ENCODE results near the gene AK2. TPM values are rescaled to one million over a fixed set of nuclear protein-coding genes. Genes with fewer than 3 reads are reported as not detected.

AK2 gene
- total RNA-seq (2021) (191 and 232 TPM in 2 replicates), Bru-seq, nascent RNA (percentile 90 among the genes with signal in this experiment), BruChase-seq, experiment 1, labeled RNA remaining after a 2-hour chase (percentile 90 among the genes with signal in this experiment), BruChase-seq, experiment 2, labeled RNA remaining after a 6-hour chase (percentile 91 among the genes with signal in this experiment)
- long read RNA-seq, transcript AK2-201 (6 exons, 1,021 nt), result minor isoform, 85 of 253 reads
- long read RNA-seq, transcript AK2-202 (7 exons, 3,586 nt), result major isoform, 99 of 253 reads
- long read RNA-seq, transcript AK2-206 (5 exons, 811 nt), result minor isoform, 5 of 253 reads
- long read RNA-seq, partial matches to known transcripts, result 12 of 253 reads
- long read RNA-seq, other reads (novel, unspliced or antisense), result 45 of 253 reads

DNA sequence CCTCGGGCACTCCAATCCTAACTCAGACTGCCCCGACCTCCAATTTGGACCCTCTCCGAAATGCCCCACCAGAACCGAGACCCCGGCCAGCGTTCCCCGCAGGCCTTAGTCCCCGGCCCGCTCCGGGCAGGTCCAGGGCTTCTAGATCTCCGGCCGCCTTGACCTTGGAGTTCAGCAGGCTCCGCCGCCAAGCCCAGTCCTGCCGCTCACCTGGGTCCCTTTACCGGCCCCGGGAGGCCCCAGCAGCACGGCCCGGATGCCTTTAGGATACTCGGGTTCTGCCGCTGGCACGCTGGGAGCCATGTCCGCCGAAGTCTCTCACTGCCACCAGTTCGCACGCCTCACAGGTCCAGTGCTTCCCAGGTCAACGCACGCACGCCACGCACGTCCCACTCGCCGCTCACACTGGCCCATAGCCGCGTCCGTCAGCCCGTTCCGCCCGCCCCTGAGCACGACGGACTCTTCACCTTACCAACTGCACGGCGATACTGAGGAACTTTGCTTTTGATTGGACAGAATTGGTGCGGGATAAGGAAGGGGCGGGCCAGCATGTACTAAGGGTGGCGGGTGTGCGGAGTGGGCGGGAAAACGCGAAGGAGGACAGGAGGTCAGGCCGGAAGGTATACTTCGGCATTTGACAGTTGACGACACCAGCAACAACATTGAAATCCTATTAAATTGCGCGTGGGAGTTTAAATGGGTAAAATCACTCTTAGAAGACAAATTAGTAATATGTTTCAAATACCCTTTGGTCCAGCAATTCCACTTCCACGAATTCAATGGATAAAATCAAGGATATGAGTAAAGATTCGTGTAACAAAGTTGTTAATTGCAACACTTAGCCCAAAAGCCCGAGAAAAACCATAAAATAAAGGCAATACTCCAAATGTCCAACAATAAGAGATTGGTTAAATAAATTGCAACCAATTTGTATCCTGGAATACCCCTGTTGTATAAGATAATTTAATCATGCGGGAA, at the start of gene AK2:
Gene AK2, minus strand, starts transcription at position 358 of the 978 bp plus-strand sequence. Its CDS starts 55 bp downstream, at position 303.
- Histone ChIP-seq H2AFZ (peak within 1 kb of the TSS; percentile 79), H3K4me3 (peak within 1 kb of the TSS; percentile 86), H3K4me2 (peak within 1 kb of the TSS; percentile 98), H3F3A (ENCODE audit: insufficient read depth, low read depth) (peaks cover 6% of the 10 kb centered on the region; the same call in 1 of the 2 replicates), H3K4me1 (replicated peaks; ENCODE audit: insufficient read depth) (peaks cover 8% of the 10 kb centered on the region), H3K27ac (peak within 1 kb of the TSS; percentile 74), H3K79me2 (ENCODE audit: low read depth) (peaks cover 48% of the 10 kb centered on the region), H4K20me1 (ENCODE audit: insufficient read depth) (peaks cover 25% of the 10 kb centered on the region; the same call in 1 of the 2 replicates), H3K27me3 (ENCODE audit: insufficient read depth, low read depth) (no peaks in the 10 kb centered on the region), H3K36me3 (ENCODE audit: low read depth) (peaks cover 13% of the 10 kb centered on the region), H3K9me3 (ENCODE audit: insufficient read depth, low read depth) (no peaks in the 10 kb centered on the region), H3K9me2 (ENCODE audit: insufficient read depth) (no peaks in the 10 kb centered on the region)
- no TSS peak for BruUV-seq (replicated peaks)
- POLR2A ChIA-PET (ENCODE audit: unreplicated experiment), result no interaction called here
- TF ChIP-seq CTCF (conservative IDR thresholded peaks at IDR 0.05) (no peak), EZH2 (IDR thresholded peaks at IDR 0.05; ENCODE audit: low read depth) (no peak)
- peak; percentile 94 to 96 for DNase-seq
- CTCF ChIA-PET, result no interaction called here
- intact Hi-C loops (cut with micrococcal nuclease; ENCODE audit: unreplicated experiment), result no loop called here

DNA sequence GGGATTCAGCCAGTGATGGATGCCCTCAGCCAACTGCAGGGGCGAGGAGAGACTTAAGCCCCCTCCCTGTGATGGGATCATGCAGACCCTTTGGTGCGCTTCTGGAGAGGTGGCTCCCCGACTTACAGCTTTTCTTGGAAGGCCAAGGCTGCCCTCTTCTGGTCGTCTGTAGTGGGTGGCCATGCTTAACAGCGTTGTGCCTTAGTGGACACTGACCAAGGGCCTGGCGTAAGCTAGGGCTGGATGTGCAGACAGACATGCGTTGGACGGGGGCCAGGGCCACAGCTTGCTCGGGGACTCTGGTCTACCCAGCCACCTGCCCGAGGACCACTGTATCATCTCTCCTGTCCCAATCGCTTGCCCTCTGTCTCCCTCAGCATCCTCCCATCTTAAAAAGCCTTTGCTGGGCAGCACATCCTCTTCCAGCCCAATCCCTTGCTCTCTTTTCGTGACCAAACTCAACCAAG, 49.7 kb upstream of the AK2 start:
- Histone ChIP-seq H3K4me1 (replicated peaks; ENCODE audit: insufficient read depth) (peaks cover 8% of the 10 kb centered on the region), H3K79me2 (ENCODE audit: low read depth) (no peaks in the 10 kb centered on the region), H3K36me3 (ENCODE audit: low read depth) (no peaks in the 10 kb centered on the region), H3K27me3 (ENCODE audit: insufficient read depth, low read depth) (no peaks in the 10 kb centered on the region), H3K4me2 (no peak overlapping the region), H2AFZ (no peak overlapping the region), H3K27ac (no peak overlapping the region), H3F3A (ENCODE audit: insufficient read depth, low read depth) (no peaks in the 10 kb centered on the region), H4K20me1 (ENCODE audit: insufficient read depth) (no peaks in the 10 kb centered on the region), H3K9me3 (ENCODE audit: insufficient read depth, low read depth) (no peaks in the 10 kb centered on the region), H3K9me2 (ENCODE audit: insufficient read depth) (no peaks in the 10 kb centered on the region), H3K4me3 (no peak overlapping the region)
- ChIA-PET CTCF (interaction anchor here (0.6 to 1.2 kb wide), 8 partner anchors 10 to 305 kb away, joined by 3 to 8 read pairs (median 4); no protein-coding TSS in a partner anchor), POLR2A (ENCODE audit: unreplicated experiment) (interaction anchor here (0.5 kb wide), 1 partner anchor 66 kb away, joined by 3 read pairs; no protein-coding TSS in a partner anchor)
- BruUV-seq (replicated peaks), result no TSS peak
- intact Hi-C loops (cut with micrococcal nuclease; ENCODE audit: unreplicated experiment), result loop anchor here (1.0 to 10.0 kb wide), 3 partner anchors 210 to 639 kb away; no protein-coding TSS in a partner anchor
- DNase-seq, result peak; percentile 57 to 67
- TF ChIP-seq CTCF (conservative IDR thresholded peaks at IDR 0.05) (peak; percentile 82), EZH2 (IDR thresholded peaks at IDR 0.05; ENCODE audit: low read depth) (no peak)

DNA sequence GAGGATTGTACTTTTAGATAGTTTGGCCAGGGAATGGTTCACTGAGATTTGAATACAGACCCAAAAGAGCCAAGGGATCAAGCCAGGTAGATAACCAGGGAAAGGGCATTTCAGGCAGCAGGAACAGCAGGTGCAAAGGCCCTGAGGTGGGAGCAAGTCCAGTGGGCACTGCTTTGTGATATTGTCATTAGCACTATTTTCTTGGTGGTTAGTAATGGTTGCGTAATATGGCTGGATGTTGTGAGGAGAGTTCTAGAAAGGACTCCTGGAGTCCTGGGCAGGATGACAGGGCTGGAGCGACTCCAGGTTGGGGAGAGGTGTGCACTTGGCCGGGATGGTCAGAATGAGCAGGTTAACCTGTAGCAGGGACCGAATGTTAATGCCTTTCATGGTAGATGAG, 48.6 kb upstream of the AK2 start:
- CTCF ChIA-PET, result interaction anchor here (1.2 kb wide), 1 partner anchor 78 kb away, joined by 3 read pairs; no protein-coding TSS in a partner anchor
- H3F3A ChIP-seq (ENCODE audit: insufficient read depth, low read depth), result no peaks in the 10 kb centered on the region

More for the DNA sequence above, 48.6 kb upstream of the AK2 start:
- Histone ChIP-seq H2AFZ (no peak overlapping the region), H3K36me3 (ENCODE audit: low read depth) (no peaks in the 10 kb centered on the region), H4K20me1 (ENCODE audit: insufficient read depth) (no peaks in the 10 kb centered on the region), H3K4me1 (replicated peaks; ENCODE audit: insufficient read depth) (peaks cover 11% of the 10 kb centered on the region), H3K4me2 (no peak overlapping the region), H3K27ac (no peak overlapping the region), H3K4me3 (no peak overlapping the region), H3K79me2 (ENCODE audit: low read depth) (no peaks in the 10 kb centered on the region), H3K9me3 (ENCODE audit: insufficient read depth, low read depth) (no peaks in the 10 kb centered on the region), H3K27me3 (ENCODE audit: insufficient read depth, low read depth) (no peaks in the 10 kb centered on the region), H3K9me2 (ENCODE audit: insufficient read depth) (no peaks in the 10 kb centered on the region)
- DNase-seq, result no peak
- no TSS peak for BruUV-seq (replicated peaks)
- TF ChIP-seq EZH2 (IDR thresholded peaks at IDR 0.05; ENCODE audit: low read depth) (no peak), CTCF (conservative IDR thresholded peaks at IDR 0.05) (no peak)
- POLR2A ChIA-PET (ENCODE audit: unreplicated experiment), result no interaction called here
- intact Hi-C loops (cut with micrococcal nuclease; ENCODE audit: unreplicated experiment), result loop anchor here (5.0 to 10.0 kb wide), 2 partner anchors 371 to 638 kb away; no protein-coding TSS in a partner anchor
